Thymus (tissue), 11 donors: ENCODE data around the gene FBXL4. TPM values are rescaled to one million over a fixed set of nuclear protein-coding genes. Genes with fewer than 3 reads are reported as not detected.

Experiments used
- DNase-seq, 9 donors: peaks; one replicate each; pipeline ENCODE4 v3.0.0-alpha.2; 2013; ENCODE audit warnings: low spot score in 9 of 9, low read depth in 6 of 9, missing footprints in 1 of 9
- H3K27ac ChIP-seq, 2 donors: one replicate each; pipeline ENCODE4 v1.5.1; 2013; ENCODE audit warnings: control low read depth in 1 of 2, low read depth in 1 of 2, low read length in 1 of 2, mild to moderate bottlenecking in 1 of 2, moderate library complexity in 1 of 2
- H3K27me3 ChIP-seq, 2 donors: one replicate each; pipeline ENCODE4 v1.5.1; 2013; ENCODE audit warnings: low read length in 1 of 2; ENCODE audit not compliant: control insufficient read depth in 2 of 2, insufficient read depth in 1 of 2
- H3K36me3 ChIP-seq, 2 donors: one replicate each; pipeline ENCODE4 v1.5.1; 2013; ENCODE audit warnings: low read length in 1 of 2, mild to moderate bottlenecking in 1 of 2, moderate library complexity in 1 of 2; ENCODE audit not compliant: control insufficient read depth in 2 of 2, insufficient read depth in 2 of 2
- H3K4me1 ChIP-seq, 2 donors: one replicate each; pipeline ENCODE4 v1.5.1; 2013; ENCODE audit warnings: low read length in 2 of 2; ENCODE audit not compliant: control insufficient read depth in 2 of 2, insufficient read depth in 2 of 2
- H3K4me3 ChIP-seq, 2 donors: one replicate each; pipeline ENCODE4 v1.5.1; 2013; ENCODE audit warnings: low read length in 2 of 2, control low read depth in 1 of 2, mild to moderate bottlenecking in 1 of 2
- H3K9me3 ChIP-seq, 2 donors: one replicate each; pipeline ENCODE4 v1.5.1; 2013; ENCODE audit warnings: low read length in 1 of 2, mild to moderate bottlenecking in 1 of 2; ENCODE audit not compliant: control insufficient read depth in 2 of 2, insufficient read depth in 1 of 2
- WGBS: extraction: QIAGEN DNeasy Blood & Tissue Kit; methylation state at CpG from one replicate; pipeline ENCODE4 v1.1.7; 2013; 5-methylcytosine and 5-hydroxymethylcytosine counted together
- polyA plus RNA-seq: library from polyadenylated mRNA; stranded (reverse); fragments of 200-250 nt; gene quantifications from one replicate; pipeline ENCODE4 v1.2.3, GENCODE V29; 2013
- total RNA-seq: library from RNA; stranded (reverse); fragments of 120-200 nt; gene quantifications from one replicate; pipeline ENCODE4 v1.2.4, GENCODE V29; 2013
- donor health status: healthy.

Gene FBXL4
- total and polyA plus RNA-seq, 2 donors, result 10.7 to 13.5 TPM

DNA sequence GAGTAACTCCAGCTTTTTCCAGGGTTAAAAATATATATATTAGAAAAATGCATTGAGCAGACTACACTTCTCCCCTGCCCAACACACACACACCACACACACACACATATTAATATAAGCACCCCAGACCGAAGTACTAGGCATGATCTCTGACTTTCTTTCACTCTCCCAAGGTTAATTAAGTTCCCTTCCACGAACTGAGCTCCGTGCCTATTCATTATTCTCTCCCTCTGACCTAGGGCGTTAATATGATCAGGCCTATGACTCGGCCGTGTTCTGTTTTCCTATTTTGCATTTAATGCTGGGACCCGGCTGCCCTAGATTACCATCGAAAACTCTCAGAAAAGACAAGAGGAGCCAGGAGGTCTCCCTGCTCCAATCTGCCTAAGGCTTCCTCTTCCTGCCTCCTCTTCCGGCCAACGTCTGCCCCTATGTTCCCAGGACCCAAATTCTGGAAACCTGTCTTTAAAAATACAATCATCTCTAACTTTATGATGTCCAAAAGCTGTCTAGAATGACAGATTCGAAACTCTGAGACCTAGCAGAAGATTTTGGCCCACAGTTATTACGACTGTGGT lies 119.4 kb downstream of the FBXL4 start:
- Histone ChIP-seq H3K4me1 (peaks cover 0 to 26% of the 10 kb centered on the region in 2 donors), H3K36me3 (no peaks in the 10 kb centered on the region), H3K27me3 (peaks cover 73 to 100% of the 10 kb centered on the region in 2 donors), H3K9me3 (peaks cover 3 to 19% of the 10 kb centered on the region in 2 donors), H3K4me3 (no peak overlapping the region), H3K27ac (no peak overlapping the region)
- no peak for DNase-seq
- WGBS, result 5% methylated on average over 12 of the region's 12 CpGs

DNA sequence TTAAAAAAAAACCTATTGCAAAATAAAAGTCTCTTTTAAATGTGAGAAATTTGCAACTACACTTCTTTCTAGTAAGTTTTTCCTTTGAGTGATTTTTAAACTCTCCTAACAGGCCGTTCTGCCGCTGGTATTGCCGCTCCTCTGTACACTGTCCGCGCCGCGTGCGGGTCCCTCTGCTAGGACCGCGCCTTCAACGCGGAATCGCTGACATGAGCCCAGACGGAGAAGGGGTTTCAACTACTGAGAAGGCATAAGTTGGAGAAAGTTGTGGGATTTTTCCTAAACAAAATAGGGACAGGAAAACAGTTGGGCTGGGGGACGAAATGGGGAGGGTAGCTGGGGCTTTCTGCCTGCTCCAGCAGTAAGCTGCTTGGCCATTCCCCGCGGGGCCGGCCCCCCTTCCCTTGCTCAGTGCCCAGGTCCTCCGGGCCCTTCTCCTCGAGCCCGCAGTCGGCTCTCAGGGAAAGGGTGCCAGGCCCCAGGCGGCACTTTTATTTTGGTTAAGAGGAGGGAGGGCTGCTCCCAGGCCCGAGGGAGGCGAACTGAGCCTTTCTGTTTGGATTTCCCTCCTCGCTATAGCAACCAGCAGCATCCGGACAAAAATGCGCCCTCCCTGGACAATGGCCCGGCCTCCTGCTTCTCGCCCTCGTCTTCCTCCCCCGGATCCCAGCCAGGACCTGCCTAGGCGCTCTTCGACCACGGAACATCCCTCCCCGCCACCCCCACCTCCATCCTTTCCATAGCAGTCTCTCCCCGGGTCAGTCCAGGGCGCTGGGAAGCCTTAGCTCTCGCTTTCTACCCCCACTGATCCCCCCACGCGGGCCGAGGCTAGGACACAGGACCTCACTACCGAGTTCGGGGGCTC lies 120.2 kb downstream of the FBXL4 start:
- H3K36me3 ChIP-seq, result no peaks in the 10 kb centered on the region
- peaks cover 2 to 12% of the 10 kb centered on the region in 2 donors for H3K9me3 ChIP-seq
- H3K27me3 ChIP-seq, result peaks cover 69 to 100% of the 10 kb centered on the region in 2 donors
- WGBS, result 8% methylated on average over 44 of the region's 44 CpGs
- peaks cover 0 to 19% of the 10 kb centered on the region in 2 donors for H3K4me1 ChIP-seq
- H3K27ac ChIP-seq, result no peak overlapping the region
- no peak overlapping the region for H3K4me3 ChIP-seq
- DNase-seq, result no peak

DNA sequence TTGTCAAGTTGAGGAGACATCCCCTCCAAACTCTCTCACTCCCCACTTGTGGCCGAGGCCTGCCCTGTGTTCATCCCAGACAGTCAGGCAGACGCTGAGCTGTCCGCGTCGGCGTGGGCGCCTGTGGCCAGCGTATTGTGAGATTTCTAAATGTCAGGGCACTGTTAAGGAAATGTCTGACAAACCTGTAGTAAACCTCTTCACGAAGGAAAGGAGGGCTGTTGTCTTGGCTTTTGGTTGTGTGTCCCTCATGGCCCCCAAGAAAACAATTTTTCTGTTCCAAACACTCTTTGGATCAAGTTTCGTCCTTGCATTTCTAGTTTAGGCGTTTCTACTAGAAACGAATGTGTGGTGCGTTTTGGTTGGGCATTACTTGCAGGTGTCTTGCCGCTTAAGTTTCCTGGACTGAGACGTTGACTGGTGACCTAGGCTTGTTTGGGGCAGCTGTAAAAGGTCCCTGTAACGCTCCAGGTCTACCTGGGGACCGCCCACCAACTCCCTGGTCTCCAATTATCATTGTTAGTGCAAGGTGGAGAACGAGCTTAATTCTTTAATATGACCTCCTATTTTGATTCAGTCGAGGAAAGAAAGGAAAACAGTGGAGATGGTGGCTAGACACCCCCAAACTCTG lies 122.0 kb downstream of the FBXL4 start:
- H3K36me3 ChIP-seq, result no peaks in the 10 kb centered on the region
- no peak for DNase-seq
- no peak overlapping the region for H3K4me3 ChIP-seq
- H3K4me1 ChIP-seq, result peaks cover 0 to 7% of the 10 kb centered on the region in 2 donors
- peaks cover 1 to 6% of the 10 kb centered on the region in 2 donors for H3K9me3 ChIP-seq
- 8% methylated on average over 19 of the region's 19 CpGs for WGBS
- peaks cover 61 to 100% of the 10 kb centered on the region in 2 donors for H3K27me3 ChIP-seq
- H3K27ac ChIP-seq, result no peak overlapping the region

DNA sequence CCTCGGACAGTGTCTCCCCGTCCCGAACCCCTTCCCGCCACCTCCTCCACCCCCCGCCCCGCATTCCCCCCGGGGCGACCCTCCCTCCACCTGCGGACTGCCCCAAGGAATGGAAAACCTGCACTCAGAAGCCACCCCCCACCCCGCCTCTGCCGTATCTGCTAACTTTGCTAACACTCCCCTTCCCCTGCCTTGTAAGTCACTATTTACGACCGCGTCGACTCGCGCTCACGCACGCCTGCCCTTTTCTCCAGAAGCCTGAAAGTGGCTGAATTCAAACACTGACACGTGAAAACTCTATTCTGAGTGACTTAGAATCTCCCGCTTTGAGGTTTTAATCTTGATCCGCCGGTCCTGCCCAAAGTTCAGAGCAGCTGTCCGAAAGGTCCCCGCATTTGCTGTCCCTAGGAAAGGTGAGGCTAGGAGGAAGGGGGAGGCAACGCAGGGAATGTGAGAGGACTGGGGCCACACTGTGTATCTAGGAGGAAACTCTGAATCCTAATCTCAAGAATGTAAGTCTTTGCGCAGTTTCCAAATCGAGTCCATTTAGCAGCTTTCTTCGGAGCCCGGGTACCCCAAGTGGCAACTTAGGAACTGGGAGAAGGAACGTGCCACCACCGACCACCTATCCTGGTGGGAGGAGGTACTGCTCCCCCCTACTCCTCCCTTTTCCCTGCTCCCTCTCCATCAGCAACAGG lies 122.7 kb downstream of the FBXL4 start:
- 5% methylated on average over 32 of the region's 32 CpGs for WGBS
- Histone ChIP-seq H3K36me3 (no peaks in the 10 kb centered on the region), H3K27me3 (peaks cover 54 to 94% of the 10 kb centered on the region in 2 donors), H3K27ac (no peak overlapping the region), H3K4me1 (peaks cover 0 to 7% of the 10 kb centered on the region in 2 donors), H3K9me3 (peaks cover 1 to 6% of the 10 kb centered on the region in 2 donors), H3K4me3 (no peak overlapping the region)
- no peak for DNase-seq

DNA sequence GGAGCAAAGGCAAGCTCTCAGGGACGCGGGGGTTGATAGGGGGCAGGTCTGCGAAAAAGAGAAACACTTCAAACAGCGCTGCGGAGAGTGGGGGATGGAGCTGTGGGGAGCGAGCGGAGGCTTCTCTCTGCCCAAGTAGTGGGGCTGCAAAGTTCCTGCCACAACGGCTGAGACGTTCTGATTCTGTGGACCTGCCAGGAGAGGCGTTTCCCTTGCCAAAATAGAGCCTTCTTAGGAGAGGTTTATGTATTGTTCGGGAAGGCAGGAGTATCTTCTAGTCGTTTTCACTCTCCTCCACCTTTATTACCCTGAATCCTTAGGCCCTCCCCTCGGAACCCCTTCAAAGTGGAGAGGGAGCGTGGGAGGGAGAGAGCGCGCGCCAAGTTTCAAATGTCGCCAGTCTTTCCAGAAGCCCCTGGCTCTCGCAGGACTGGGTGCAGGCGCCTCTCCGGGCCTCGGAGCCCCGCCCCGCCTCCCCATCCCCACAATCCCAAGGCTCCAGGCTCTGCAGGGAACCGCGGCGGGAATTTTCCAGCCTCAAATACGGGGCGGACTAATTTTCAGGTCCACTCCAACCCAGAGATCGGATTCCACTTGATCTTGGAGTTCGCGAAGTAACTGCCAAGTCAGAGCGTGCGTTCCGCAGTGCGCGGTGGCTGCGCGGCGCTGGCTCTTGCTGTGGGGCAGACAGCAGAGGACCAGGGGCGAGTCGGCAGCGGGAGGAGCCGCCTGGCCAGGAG lies 123.4 kb downstream of the FBXL4 start:
- Histone ChIP-seq H3K27me3 (peaks cover 52 to 91% of the 10 kb centered on the region in 2 donors), H3K4me1 (peaks cover 0 to 7% of the 10 kb centered on the region in 2 donors), H3K9me3 (peaks cover 1 to 6% of the 10 kb centered on the region in 2 donors), H3K27ac (no peak overlapping the region), H3K36me3 (no peaks in the 10 kb centered on the region), H3K4me3 (peak overlapping the region in 1 of 2 donors; percentile 2)
- 3% methylated on average over 44 of the region's 44 CpGs for WGBS
- DNase-seq, result no peak

DNA sequence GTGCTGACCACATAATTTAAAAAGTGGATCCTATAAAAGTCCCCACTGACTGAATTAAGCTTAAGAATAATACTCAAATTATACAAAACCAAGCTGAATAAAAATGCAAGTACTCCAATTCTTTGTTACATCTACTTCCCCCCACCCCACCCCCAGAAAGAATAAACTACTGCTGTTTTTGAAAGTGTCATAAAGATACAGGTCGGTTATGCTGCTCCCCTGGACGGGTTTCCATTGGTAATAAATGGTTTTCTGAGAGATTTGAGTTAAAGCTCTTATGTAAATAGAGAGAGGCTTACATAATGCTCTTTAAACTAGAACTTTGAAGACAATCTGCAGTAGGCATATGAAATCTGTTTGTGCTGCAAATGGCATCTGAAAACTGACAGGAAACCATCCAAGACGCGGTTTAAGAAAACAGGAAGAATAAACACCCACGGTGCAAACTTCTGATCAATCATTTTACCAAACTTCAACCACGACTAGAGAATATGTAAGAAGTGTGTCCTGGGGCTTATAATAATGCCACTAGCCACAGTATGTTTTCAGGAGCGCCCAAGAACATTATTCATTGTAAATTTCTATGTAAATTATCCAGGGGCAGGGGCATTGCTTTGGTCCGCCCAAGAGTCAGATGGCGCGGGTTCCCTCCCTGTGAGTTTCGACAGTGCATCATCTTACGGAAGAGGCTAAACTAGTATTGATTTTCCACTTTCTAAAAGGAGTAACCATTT lies 124.2 kb downstream of the FBXL4 start:
- DNase-seq, result no peak
- Histone ChIP-seq H3K27ac (no peak overlapping the region), H3K4me1 (peaks cover 0 to 7% of the 10 kb centered on the region in 2 donors), H3K4me3 (no peak overlapping the region), H3K27me3 (peaks cover 48 to 84% of the 10 kb centered on the region in 2 donors), H3K36me3 (no peaks in the 10 kb centered on the region), H3K9me3 (peaks cover 1 to 6% of the 10 kb centered on the region in 2 donors)
- WGBS, result 8% methylated on average over 12 of the region's 12 CpGs

DNA sequence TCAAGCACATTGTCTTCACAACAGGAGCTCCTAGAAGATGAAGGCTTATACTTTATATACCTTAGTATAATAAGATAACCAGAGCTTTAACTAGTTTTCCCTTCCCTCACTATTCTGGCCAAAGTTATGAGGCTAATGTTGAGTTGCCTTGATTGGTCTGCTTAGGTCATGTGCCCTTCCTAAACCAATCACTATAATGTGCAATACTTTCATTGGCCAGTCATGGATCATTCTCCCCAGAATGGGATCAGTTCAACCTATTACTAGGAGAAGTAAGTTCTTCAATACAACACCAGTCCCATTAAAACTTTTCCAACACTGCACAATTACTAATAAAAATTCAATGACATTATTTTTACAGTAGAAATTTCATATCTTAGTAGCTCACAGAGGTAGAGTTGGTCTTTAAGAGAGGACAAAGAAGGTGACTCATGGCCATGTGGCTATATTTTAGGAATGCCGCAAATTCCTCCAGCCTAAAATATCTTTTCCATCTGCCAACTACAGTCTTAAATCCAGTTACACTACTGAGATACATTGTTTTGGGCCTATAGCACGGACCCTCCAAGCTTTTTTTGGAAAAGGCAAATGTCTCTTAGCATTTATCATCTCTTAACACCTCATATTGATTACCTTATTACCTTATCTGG lies 125.9 kb downstream of the FBXL4 start:
- peaks cover 0 to 7% of the 10 kb centered on the region in 2 donors for H3K4me1 ChIP-seq
- no peaks in the 10 kb centered on the region for H3K36me3 ChIP-seq
- DNase-seq, result no peak
- H3K4me3 ChIP-seq, result no peak overlapping the region
- peaks cover 0 to 1% of the 10 kb centered on the region in 2 donors for H3K9me3 ChIP-seq
- WGBS, result 92% methylated on average over 2 of the region's 2 CpGs
- peaks cover 37 to 67% of the 10 kb centered on the region in 2 donors for H3K27me3 ChIP-seq
- H3K27ac ChIP-seq, result no peak overlapping the region
